ENCODE results near the gene RHOT1.
A peak's percentile ranks its signal among the peaks of the same experiment; 100 is the strongest.
"Not testable (repeated sequence)": the region's sequence is repeated elsewhere in the genome, so short reads cannot be mapped to it uniquely, and the experiment has no call there.

RHOT1 gene

DNA sequence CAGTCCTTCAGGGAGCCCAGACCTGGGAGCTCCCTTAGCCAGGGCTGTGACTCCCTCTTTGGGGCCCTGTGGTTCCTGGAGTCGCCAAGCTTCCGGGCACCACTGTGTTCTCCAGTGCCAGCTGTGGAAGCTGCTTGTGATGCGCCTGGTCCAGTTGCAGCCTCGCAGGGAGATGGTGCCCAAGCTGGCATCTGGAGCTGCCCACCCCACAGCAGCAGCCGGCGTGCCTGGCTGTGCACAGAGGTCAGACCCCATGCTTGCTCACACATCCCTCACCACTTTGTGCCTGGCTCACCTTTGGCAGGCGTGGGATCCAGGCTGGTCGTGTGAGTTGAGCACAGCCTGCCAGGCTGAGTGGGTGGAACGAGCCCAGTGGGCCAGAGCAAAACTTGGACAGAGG is 18.2 kb downstream of the RHOT1 start:
- no peak for DNase-seq

DNA sequence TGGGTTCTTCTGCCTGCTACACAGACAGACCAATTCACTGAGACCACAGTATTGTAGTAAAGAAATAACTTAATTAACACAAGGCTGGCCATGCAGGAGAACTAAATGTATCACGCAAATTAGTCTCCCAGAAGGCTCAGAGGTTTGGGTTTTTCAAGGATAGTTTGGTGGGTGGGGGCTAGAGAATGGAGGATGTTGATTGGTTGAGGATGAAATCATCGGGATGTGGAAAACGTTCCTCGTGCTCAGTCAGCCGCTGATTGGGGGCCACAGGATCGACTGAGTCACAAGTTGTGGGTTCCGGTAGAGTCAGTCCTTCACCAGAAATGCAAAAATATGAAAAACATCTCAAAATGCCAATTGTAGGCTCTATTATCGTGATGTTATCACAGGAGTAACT is 18.7 kb downstream of the RHOT1 start:
- no peak for DNase-seq

DNA sequence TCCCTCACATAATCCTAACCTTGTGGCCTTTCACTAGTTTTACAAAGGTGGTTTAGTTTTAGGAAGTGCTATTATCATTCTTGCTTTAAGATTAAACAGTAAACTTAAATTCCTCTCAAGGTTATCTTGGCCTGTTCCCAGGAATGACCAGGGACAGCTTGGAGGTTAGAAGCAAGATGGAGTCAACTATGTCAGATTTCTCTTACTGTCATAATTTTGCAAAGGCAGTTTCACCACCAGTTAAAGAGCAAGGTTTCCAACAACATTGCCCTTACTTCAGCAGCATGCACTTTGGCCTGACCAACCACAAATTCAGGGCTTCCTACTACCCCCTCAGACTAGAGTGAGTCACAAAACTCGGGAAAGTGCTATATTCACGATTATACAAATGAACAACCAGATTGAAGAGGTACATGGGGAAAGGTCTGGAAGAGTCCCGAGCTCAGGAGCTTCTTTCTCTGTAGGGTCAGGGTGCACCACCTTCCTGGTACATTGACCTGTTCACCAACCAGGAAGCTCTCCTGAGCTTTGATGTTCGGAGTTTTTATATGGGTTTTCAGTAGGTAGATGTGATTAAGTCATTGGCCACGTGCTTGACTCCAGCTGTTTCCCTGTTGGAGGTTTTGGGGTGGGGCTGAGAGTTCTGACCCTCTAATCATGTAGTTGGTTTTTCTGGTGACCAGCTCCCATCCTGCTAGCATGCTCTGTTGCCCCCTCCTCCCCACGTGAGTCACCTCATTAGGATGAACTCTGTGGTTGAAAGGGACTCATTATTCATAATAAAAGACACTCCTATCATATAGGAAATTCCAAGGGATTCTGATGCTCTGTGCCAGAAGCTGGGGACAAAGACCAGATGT is 19.4 kb downstream of the RHOT1 start:
- DNase-seq, result peak; percentile 76

DNA sequence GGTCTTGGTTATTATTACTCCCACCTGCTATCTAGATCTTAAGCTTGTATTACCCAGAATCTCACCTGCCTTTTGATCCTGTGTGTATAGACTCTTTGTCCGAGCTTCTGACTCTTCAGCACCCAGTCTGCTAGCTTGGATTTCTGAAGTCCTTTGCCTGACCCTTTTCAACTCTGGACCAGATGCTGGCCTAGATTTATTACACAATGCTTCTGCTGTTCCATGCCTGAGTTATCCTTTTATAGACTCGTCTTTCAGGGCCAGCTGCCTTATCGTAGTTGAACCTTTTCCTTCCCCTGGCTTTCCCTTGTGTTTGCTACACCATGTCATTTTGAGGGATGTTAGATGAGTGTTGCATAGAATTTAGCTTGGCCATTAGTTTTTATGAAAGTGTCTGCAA is 32.6 kb downstream of the RHOT1 start:
- DNase-seq, result no peak

DNA sequence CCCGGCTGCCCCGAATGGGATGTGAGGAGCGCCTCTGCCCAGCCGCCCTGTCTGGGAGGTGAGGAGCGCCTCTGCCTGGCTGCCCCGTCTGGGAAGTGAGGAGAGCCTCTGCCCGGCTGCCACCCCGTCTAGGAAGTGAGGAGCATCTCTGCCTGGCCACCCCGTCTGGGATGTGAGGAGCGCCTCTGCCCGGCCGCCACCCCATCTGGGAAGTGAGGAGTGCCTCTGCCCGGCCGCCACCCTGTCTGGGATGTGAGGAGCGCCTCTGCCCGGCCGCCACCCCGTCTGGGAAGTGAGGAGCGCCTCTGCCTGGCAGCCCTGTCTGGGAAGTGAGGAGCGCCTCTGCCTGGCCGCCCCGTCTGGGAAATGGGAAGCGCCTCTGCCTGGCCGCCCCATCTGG is 36.4 kb downstream of the RHOT1 start:
- not testable (repeated sequence) for DNase-seq

DNA sequence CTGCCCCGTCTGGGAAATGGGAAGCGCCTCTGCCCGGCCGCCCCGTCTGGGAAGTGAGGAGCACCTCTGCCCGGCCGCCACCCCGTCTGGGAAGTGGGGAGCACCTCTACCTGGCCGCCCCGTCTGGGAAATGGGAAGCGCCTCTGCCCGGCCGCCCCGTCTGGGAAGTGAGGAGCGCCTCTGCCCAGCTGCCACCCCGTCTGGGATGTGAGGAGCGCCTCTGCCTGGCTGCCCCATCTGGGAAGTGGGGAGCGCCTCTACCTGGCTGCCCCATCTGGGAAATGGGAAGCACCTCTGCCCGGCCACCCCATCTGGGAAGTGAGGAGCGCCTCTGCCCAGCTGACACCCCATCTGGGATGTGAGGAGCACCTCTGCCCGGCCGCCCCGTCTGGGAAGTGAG is 36.8 kb downstream of the RHOT1 start:
- DNase-seq, result not testable (repeated sequence)

DNA sequence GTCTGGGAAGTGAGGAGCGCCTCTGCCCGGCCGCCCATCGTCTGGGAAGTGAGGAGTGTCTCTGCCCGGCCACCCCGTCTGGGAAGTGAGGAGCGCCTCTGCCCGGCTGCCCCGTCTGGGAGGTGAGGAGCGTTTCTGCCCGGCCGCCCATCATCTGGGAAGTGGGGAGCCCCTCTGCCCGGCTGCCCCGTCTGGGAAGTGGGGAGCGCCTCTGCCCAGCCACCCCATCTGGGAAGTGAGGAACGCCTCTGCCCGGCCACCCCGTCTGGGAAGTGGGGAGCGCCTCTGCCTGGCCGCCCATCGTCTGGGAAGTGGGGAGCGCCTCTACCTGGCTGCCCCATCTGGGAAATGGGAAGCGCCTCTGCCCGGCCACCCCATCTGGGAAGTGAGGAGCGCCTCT is 37.2 kb downstream of the RHOT1 start:
- DNase-seq, result not testable (repeated sequence)

DNA sequence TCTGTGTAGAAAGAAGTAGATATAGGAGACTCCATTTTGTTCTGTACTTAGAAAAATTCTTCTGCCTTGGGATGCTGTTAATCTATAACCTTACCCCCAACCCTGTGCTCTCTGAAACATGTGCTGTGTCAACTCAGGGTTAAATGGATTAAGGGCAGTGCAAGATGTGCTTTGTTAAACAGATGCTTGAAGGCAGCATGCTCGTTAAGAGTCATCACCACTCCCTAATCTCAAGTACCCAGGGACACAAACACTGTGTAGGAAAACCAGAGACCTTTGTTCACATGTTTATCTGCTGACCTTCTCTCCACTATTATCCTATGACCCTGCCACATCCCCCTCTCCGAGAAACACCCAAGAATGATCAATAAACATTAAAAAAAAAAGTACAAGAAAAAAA is 38.0 kb downstream of the RHOT1 start:
- not testable (repeated sequence) for DNase-seq

DNA sequence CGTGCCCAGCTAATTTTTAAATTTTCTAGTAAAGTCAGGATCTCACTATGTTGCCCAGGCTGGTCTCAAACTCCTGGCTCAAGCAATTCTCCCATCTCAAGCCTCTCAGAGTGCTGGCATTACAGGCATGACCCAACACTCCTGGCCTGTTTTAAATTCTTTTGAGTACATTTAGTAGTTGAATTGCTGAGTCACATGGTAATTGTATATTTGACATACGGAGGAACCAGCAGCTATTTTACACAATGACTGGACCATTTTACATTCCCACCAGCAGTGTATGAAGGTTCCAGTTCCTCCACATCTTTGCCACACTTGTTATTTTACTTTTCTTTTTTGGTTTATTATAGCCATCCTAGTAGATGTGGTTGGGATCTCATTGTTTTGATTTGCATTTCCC is 43.6 kb downstream of the RHOT1 start:
- no peak for DNase-seq

DNA sequence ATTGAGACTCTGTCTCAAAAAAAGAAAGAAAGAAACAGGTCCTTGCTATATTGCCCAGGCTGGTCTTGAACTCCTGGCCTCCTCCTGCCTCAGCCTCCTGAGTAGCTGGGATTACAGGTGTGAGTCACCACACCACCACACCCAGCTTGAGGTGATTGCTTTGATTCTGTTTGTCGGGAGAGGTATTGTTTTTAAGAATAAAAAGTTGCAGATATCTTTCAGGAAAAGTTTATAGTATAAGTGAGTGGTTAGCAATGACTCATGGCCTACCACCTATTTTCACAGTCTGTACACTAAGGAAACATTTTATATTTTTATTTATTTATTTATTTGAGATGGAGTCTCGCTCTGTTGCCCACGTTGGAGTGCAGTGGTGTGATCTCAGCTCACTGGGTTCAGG is 45.0 kb downstream of the RHOT1 start:
- DNase-seq, result no peak

DNA sequence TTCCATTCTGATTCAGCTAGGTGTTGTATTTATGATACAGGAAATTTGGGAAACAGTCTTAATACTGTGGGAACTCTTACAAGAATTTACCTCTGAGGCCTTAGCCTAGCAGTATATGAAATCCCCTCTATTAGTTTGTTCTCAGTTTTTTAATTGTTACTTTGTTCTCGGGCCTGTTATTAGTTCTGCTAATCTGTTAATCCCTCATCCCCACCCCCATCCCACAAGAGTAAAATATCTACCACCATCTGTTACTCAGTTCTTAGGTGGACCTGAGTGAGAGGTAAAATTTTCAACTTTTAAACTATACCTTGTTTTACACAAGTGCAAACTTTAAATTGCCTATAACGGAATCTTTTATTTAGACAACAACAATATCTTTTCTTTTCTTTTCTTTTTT is 47.0 kb downstream of the RHOT1 start:
- no peak for DNase-seq

DNA sequence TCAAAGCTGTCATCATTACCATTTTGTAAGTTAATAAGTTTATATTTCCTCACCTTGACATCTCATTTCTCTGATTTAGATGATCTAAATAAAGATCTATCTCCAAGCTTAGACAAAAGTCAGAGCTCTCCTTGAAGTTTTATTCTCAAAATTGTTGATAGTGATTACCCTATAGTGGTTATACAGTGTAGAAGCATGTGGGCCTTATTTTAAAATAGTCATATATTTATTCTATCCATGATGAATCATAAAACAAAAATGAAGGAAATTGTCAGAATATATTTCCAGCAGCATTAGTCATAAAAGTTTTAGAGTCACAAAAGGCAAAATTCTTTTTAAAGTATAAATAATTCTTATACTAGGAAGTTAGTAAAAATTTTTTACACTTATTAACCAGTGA is 49.0 kb downstream of the RHOT1 start:
- DNase-seq, result no peak

DNA sequence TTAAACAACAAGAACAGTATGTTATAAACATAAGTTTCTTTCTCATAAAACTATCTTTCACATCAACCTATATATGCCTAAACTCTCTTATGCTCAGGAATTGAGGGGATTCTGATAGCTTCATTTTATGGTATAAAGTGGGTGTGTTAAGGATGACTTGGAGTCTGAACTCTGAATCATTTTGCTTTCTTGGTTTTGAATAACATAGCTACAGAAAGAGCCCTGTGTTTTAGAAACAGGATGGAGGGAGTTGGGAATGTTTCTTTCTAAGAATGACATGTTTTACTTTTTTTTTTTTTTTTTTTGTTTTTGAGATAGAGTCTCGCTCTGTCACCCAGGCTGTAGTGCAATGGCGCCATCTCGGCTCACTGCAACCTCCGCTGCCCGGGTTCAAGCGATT is 50.1 kb downstream of the RHOT1 start:
- no peak for DNase-seq

DNA sequence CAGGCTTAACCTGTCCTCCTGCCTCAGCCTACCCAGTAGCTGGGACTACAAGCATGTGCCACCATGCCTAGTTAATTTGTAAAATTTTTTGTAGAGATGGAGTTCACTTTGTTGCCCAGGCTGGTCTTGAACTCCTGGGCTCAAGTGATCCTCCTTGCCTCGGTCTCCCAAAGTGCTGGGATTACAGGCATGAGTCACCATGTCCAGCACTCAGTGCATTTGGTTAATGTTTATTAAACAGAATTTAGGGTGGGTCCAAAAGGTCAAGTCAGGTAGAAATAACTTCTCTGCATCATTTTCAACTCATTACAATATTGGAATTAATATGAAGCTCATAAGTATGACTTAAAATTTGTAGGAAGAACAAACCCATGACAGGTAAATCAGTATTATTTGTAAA is 55.7 kb downstream of the RHOT1 start:
- no peak for DNase-seq

DNA sequence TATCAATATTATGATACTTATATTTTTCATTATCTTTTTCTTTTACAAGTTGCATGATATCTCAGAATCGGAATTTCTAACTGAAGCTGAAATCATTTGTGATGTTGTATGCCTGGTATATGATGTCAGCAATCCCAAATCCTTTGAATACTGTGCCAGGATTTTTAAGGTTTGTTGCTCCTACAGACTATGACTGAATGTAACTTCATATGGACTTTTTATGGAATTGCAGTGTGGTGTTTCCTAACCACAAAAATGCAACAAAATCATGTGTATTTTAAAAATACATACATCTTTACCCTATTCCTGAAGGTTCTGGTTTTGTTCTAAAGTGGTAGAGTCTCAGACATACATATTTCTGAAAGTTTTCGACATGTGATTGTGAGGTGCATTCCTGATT is 64.6 kb downstream of the RHOT1 start:
- no peak for DNase-seq

DNA sequence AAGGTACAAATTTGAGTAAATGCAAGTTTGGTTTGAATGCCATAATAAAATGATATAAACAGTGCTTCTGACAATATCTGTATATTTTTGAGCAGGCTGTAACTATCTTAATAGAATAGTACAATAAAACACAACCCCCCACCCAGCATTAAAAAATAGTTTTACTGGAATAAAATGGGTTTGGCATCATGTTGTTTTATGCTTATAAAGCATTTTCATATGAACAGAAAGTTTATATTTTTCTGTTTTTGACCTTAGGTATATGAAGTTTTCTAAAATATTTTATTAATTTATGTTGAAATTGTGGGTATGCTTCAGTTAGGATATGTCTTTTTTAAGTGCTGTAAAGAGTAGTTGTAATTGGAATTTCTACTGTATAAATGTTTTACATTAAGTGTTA is 66.1 kb downstream of the RHOT1 start:
- DNase-seq, result no peak

DNA sequence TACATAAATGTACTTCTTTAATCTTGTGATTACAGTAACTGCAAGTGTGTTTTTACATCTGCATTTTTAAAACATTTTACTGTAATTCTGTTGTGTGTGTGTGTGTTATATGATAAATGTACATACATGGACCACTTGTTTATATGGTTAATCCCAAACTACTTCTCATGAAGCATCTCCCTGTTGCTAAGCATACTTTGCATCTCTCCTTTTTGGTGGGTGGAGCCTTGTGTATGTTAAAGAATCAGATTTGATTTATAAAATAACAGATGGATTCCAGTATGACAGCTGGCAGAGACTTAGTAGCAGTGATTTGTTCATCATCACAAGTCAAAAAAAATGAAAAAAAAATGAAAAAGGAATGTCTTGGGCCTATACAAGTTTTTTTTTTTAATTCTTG is 67.3 kb downstream of the RHOT1 start:
- no peak for DNase-seq

DNA sequence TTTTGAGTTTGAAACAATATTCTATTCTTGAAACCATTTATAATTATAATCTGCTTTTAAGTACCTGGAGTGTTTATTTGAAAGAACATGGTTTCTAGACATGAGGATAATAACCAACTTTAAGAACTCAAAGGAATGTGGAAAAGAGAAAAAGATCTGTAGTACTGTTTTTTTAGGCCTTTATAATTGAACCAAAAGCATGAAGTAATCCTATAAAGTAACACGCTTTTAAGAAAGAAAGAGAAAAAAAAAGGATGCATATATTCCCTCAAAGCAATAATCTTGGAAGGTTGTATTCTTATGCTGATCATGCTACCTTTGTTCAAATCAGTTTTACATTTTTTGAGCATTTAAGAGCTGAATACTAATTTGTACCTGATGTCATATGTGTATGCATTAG is 69.4 kb downstream of the RHOT1 start:
- no peak for DNase-seq

DNA sequence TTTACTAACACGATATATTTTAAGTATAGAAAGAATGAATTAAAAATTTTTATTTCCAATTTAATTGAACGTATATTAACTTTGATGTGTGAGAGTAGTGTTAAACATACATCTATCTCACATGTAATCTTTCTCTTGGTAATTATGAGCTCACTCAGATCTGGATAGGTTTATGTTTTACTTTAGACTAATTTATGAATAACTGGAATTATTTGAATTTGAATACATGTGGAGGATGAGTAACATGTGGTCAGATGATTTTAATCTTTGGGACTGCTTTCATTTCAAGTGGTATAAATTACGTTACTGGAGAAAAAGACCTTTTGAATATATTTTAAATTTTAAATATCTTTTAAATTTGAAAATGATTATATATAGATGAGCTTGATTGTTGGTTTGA is 73.4 kb downstream of the RHOT1 start:
- DNase-seq, result no peak

DNA sequence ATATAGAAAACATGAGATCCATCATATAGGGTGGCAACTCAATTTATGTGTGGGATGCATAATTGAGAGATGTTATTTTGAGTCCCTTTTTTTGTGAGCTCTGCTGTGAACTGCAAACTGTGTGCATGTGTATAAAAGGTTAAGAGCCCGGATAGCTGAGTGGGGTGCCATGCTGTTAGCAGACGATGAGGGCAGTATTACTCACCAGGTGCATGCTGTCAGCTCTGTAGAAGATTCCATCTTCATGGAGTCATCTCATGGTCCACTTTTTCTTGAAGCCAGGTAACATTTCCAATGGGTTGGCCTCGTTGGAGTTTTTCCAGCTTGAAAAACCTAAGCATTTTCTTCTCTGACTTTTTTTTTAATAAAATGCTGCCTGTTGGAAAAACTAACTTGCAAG is 80.3 kb downstream of the RHOT1 start:
- DNase-seq, result peak; percentile 36

DNA sequence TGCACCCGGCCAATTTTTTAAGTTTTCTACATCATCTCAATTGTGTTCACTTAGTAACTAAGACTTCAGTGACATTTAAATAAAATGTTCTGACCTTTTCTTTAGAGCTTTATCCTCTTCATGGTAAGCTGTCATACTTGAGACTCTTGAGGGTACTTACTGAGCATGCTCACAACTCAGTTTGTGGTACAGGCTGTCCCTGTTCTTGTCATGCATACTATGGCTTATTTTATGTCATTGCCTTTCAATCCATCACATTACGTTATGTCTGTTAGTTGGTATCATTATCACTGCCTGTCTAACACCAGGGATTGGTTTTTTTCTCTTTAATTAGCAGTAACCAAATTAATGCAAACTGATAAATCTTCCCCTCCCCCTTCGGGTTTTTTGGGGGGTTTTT is 81.4 kb downstream of the RHOT1 start:
- no peak for DNase-seq

DNA sequence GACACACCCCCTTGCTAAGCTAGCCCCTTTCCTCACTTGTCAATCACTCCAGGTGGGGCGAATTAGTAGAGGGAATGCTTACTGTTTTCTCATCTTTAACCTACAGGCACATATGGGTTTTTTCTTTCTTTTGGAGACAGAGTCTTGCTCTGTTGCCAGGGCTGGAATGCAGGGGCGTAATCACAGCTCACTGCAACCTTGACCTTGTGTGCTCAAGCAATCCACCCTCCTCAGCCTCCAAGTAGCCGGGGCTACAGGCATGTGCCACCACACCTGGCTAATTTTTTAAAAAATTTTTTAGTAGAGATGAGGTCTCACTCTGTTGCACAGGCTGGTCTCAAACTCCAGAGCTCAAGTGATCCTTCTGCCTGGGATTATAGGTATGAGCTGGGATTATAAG is 84.6 kb downstream of the RHOT1 start:
- DNase-seq, result no peak

DNA sequence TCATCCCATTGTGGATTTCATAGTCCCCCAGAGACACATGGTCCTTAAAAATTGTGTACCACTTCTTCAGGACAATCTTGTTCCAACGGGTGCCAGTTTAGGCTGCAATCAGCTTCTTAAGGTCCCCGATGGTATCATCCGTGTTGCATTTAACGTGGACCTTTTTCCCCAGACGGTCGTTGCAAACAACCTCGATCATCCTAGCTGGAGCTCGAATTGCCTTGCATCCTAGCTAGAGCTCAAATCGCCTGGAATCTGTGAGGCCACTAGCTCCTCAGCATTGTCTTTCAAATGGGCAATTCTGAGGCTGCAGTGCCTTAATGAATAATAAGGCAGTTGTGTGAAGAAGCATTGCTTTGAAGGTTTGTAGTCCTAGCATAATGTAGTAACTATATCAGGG is 85.6 kb downstream of the RHOT1 start:
- no peak for DNase-seq

DNA sequence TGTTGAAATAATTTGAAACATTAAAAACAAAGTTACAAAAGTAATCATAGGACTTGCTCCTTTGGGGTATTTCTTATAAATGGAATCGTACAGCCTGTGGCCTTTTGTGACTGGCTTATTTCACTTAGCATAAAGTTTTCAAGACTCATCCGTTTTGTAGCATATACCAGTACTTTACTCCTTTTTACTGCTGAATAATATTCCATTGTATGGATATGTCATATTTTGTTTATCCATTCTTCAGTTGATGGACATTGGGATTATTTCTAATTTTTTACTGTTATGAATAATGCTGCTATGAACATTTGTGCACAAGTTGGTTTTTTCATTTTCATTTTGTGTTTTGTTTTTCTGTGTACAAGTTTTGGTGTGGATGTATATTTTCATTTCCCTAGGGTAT is 93.3 kb downstream of the RHOT1 start:
- DNase-seq, result no peak

DNA sequence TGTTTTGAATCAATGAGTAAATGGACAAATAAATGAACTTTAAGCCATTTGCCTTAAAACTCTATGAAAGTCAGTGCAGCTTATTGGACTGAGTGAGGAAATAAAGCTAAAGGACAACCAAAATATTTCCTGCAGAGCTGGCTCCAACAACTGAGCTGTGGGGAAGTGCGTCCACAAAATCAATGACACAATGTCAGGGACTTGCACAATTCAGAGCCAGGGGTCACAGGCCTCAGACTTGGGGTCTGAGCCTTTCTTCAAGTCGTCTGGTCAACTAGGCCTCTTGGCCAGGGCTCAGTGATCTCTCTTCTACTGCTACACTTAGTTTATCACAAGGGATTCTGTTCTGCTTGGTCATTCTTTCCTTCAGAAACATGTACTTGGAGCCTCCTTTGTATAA is 97.2 kb downstream of the RHOT1 start:
- no peak for DNase-seq

All from kidney glomerular epithelial cell (primary cell).